GM23248 (cell line): Measurements from ENCODE around the gene POU3F2. TPM values are rescaled to one million over a fixed set of nuclear protein-coding genes. Genes with fewer than 3 reads are reported as not detected.

ENCODE experiments used
- DNase-seq: peaks from one replicate; pipeline ENCODE4 v3.0.0-alpha.2; 2015
- H2AFZ ChIP-seq: fragments of 200-600 bp; sonication (generic); 2 replicates; pipeline ENCODE4 v1.6.1; 2016; ENCODE audit warnings: antibody characterized with exemption
- H3F3A ChIP-seq: fragments of 200-600 bp; sonication (generic); 2 replicates; pipeline ENCODE4 v1.6.1; 2016; ENCODE audit warnings: mild to moderate bottlenecking, antibody characterized with exemption, mixed run types; ENCODE audit not compliant: insufficient read depth
- H3K27ac ChIP-seq: fragments of 200-600 bp; sonication (generic); 2 replicates; pipeline ENCODE4 v1.5.1; 2016; ENCODE audit warnings: mild to moderate bottlenecking
- H3K27me3 ChIP-seq: fragments of 200-600 bp; sonication (generic); replicated peaks from 2 replicates; pipeline ENCODE4 v1.6.1; 2016; ENCODE audit warnings: mild to moderate bottlenecking; ENCODE audit not compliant: insufficient read depth
- H3K36me3 ChIP-seq: fragments of 200-600 bp; sonication (generic); 2 replicates; pipeline ENCODE4 v1.6.1; 2016; ENCODE audit warnings: low read depth, mild to moderate bottlenecking
- H3K4me1 ChIP-seq: fragments of 200-600 bp; sonication (generic); 2 replicates; pipeline ENCODE4 v1.6.1; 2016; ENCODE audit warnings: mild to moderate bottlenecking; ENCODE audit not compliant: insufficient read depth
- H3K4me2 ChIP-seq: fragments of 200-600 bp; sonication (generic); one replicate; pipeline ENCODE4 v1.6.1; 2016; ENCODE audit warnings: mild to moderate bottlenecking; ENCODE audit not compliant: unreplicated experiment
- H3K4me3 ChIP-seq: fragments of 200-600 bp; sonication (generic); 2 replicates; pipeline ENCODE4 v1.5.1; 2016; ENCODE audit warnings: mild to moderate bottlenecking
- H3K79me2 ChIP-seq: fragments of 200-600 bp; sonication (generic); 2 replicates; pipeline ENCODE4 v1.6.1; 2016; ENCODE audit warnings: mild to moderate bottlenecking; ENCODE audit not compliant: insufficient read depth
- H3K9ac ChIP-seq: fragments of 200-600 bp; sonication (generic); 2 replicates; pipeline ENCODE4 v1.6.1; 2016; ENCODE audit warnings: mild to moderate bottlenecking
- H3K9me2 ChIP-seq: fragments of 200-600 bp; sonication (generic); 2 replicates; pipeline ENCODE4 v1.6.1; 2016; ENCODE audit warnings: mixed run types, mild to moderate bottlenecking, moderate library complexity; ENCODE audit not compliant: insufficient read depth
- H3K9me3 ChIP-seq: fragments of 200-600 bp; sonication (generic); one replicate; pipeline ENCODE4 v1.6.1; 2017; ENCODE audit warnings: low read depth
- H4K20me1 ChIP-seq: fragments of 200-600 bp; sonication (generic); 2 replicates; pipeline ENCODE4 v1.6.0; 2016; ENCODE audit not compliant: insufficient read depth
- EZH2 ChIP-seq: fragments of 200-600 bp; sonication (generic); IDR thresholded peaks from 2 replicates; pipeline ENCODE4 v1.6.1; 2018; ENCODE audit warnings: antibody characterized with exemption, mild to moderate bottlenecking; ENCODE audit not compliant: insufficient read depth, poor library complexity, severe bottlenecking
- EZH2phosphoT487 ChIP-seq: fragments of 200-600 bp; sonication (generic); IDR thresholded peaks from 2 replicates; pipeline ENCODE4 v1.6.1; 2018; ENCODE audit warnings: antibody characterized with exemption, moderate library complexity, mild to moderate bottlenecking, low read depth; ENCODE audit not compliant: insufficient read depth
- WGBS, 2 experiments: methylation state at CpG; one replicate each; pipeline ENCODE4 v1.1.6; 2015 to 2017; ENCODE audit warnings: low lambda C conversion rate in 2 of 2, low coverage in 1 of 2; ENCODE audit errors: missing lambda C conversion rate in 2 of 2; 5-methylcytosine and 5-hydroxymethylcytosine counted together
- in situ Hi-C: fragments of 300-500 bp; cut with MboI; formaldehyde crosslinking; loops from 2 replicates; pipeline ENCODE4 v1.15.0; 2020
- polyA plus RNA-seq: library from polyadenylated mRNA; unstranded; fragments of >200 nt; fragmentation: Nextera tagmentation; extraction: Ambion mirVana; gene quantifications from 2 replicates; pipeline ENCODE4 v1.2.1, GENCODE V29; 2016
- total RNA-seq: library from RNA; depleted of rRNA; stranded (reverse); fragments of >200 nt; shearing (Covaris generic); gene quantifications from 2 replicates; pipeline ENCODE4 v1.2.3, GENCODE V29; 2014

POU3F2 gene
- total and polyA plus RNA-seq, 2 experiments from 2014 or later, result 0.05 TPM; not detected in 1

GRCh38 chr6:98824902-98825599 is 9.3 kb upstream of the POU3F2 start:
- WGBS, 2 experiments, result 4% methylated on average over 25 to 29 of the region's 32 CpGs
- Histone ChIP-seq H3K79me2 (no peaks in the 10 kb centered on the region), H3F3A (no peaks in the 10 kb centered on the region), H2AFZ (no peak overlapping the region), H3K36me3 (no peaks in the 10 kb centered on the region), H3K4me2 (no peak overlapping the region), H3K27ac (no peak overlapping the region), H3K27me3 (peaks cover 83% of the 10 kb centered on the region), H3K9ac (no peak overlapping the region), H4K20me1 (no peaks in the 10 kb centered on the region), H3K4me1 (no peaks in the 10 kb centered on the region), H3K4me3 (no peak overlapping the region), H3K9me3 (no peaks in the 10 kb centered on the region), H3K9me2 (no peaks in the 10 kb centered on the region)
- DNase-seq, result no peak
- peak; percentile 4 for TF ChIP-seq EZH2
- TF ChIP-seq EZH2phosphoT487, result 0 out of 2 replicates have a peak, but pooled peaks have one; percentile 61
- in situ Hi-C loops, result loop anchor here (25.0 kb wide), 1 partner anchor 1338 kb away; no protein-coding TSS in a partner anchor

GRCh38 chr6:98825600-98826230 is 8.7 kb upstream of the POU3F2 start:
- Histone ChIP-seq H3K9ac (no peak overlapping the region), H2AFZ (no peak overlapping the region), H3K4me3 (no peak overlapping the region), H3F3A (no peaks in the 10 kb centered on the region), H3K4me2 (no peak overlapping the region), H3K9me3 (no peaks in the 10 kb centered on the region), H3K27ac (no peak overlapping the region), H3K27me3 (peaks cover 89% of the 10 kb centered on the region), H3K9me2 (no peaks in the 10 kb centered on the region), H3K36me3 (no peaks in the 10 kb centered on the region), H3K4me1 (no peaks in the 10 kb centered on the region), H4K20me1 (no peaks in the 10 kb centered on the region), H3K79me2 (no peaks in the 10 kb centered on the region)
- TF ChIP-seq EZH2 (no peak), EZH2phosphoT487 (0 out of 2 replicates have a peak, but pooled peaks have one; percentile 30)
- WGBS, 2 experiments, result 15 to 16% methylated on average over 19 of the region's 19 CpGs
- in situ Hi-C loops, result loop anchor here (25.0 kb wide), 1 partner anchor 1338 kb away; no protein-coding TSS in a partner anchor
- no peak for DNase-seq

GRCh38 chr6:98827295-98828159 is 6.8 kb upstream of the POU3F2 start:
- peak; percentile 38 for DNase-seq
- Histone ChIP-seq H3K4me1 (no peaks in the 10 kb centered on the region), H2AFZ (no peak overlapping the region), H3K9me2 (no peaks in the 10 kb centered on the region), H3K9me3 (no peaks in the 10 kb centered on the region), H3K4me2 (no peak overlapping the region), H3K27ac (no peak overlapping the region), H3K4me3 (no peak overlapping the region), H3K79me2 (no peaks in the 10 kb centered on the region), H3K27me3 (peaks cover 90% of the 10 kb centered on the region), H4K20me1 (no peaks in the 10 kb centered on the region), H3F3A (no peaks in the 10 kb centered on the region), H3K9ac (no peak overlapping the region), H3K36me3 (no peaks in the 10 kb centered on the region)
- no peak for TF ChIP-seq EZH2phosphoT487
- 10 to 16% methylated on average over 33 to 44 of the region's 44 CpGs for WGBS, 2 experiments
- in situ Hi-C loops, result loop anchor here (25.0 kb wide), 1 partner anchor 1340 kb away; no protein-coding TSS in a partner anchor

- H3K9ac ChIP-seq, result no peak overlapping the region
- no peaks in the 10 kb centered on the region for H3K36me3 ChIP-seq
- no peak overlapping the region for H3K4me3 ChIP-seq
- H3K27ac ChIP-seq, result no peak overlapping the region
- H3K27me3 ChIP-seq, result peaks cover 84% of the 10 kb centered on the region
- H3K9me3 ChIP-seq, result no peaks in the 10 kb centered on the region
- H2AFZ ChIP-seq, result no peak overlapping the region
- no peak for DNase-seq
- TF ChIP-seq EZH2phosphoT487, result no peak
- TF ChIP-seq EZH2, result no peak
- H4K20me1 ChIP-seq, result no peaks in the 10 kb centered on the region
- 12 to 17% methylated on average over 12 of the region's 12 CpGs for WGBS, 2 experiments
- no peak overlapping the region for H3K4me2 ChIP-seq
- 0 out of 2 replicates have a peak, but pooled peaks cover 5% of the 10 kb centered on the region for H3K4me1 ChIP-seq
- H3F3A ChIP-seq, result no peaks in the 10 kb centered on the region
- H3K79me2 ChIP-seq, result no peaks in the 10 kb centered on the region
- in situ Hi-C loops, result loop anchor here (25.0 kb wide), 1 partner anchor 1341 kb away; no protein-coding TSS in a partner anchor
- H3K9me2 ChIP-seq, result no peaks in the 10 kb centered on the region
Observed at GRCh38 chr6:98828211-98828788, 6.1 kb upstream of the POU3F2 start.
